HG03108 (cell line): ENCODE measurements around the gene TRPM8.

ENCODE experiments used
- ATAC-seq: cut with Tn5 transposase; IDR thresholded peaks from one replicate; pipeline ENCODE4 v1.9.1; 2021; ENCODE audit warnings: moderate library complexity; ENCODE audit not compliant: unreplicated experiment

TRPM8 gene

GRCh38 chr2:234038076-234038802 is 121.1 kb downstream of the TRPM8 start:
- no peak for ATAC-seq

GRCh38 chr2:234044157-234044556 is 127.0 kb downstream of the TRPM8 start:
- no peak for ATAC-seq

GRCh38 chr2:234046521-234046920 is 129.3 kb downstream of the TRPM8 start:
- no peak for ATAC-seq

GRCh38 chr2:234047361-234047760 is 130.2 kb downstream of the TRPM8 start:
- ATAC-seq = no peak

GRCh38 chr2:234048049-234048448 is 130.9 kb downstream of the TRPM8 start:
- ATAC-seq = no peak

- no peak for ATAC-seq
Observed at GRCh38 chr2:234050455-234051135, 133.4 kb downstream of the TRPM8 start, which contains the start of gene SPP2. TSS of gene SPP2 (plus strand) at chr2:234050702. CDS start at chr2:234050787, 85 bp downstream.

- no peak for ATAC-seq
Observed at GRCh38 chr2:234051374-234052070, 134.3 kb downstream of the TRPM8 start.

- ATAC-seq = no peak
Observed at GRCh38 chr2:234058881-234059280, 141.7 kb downstream of the TRPM8 start.

- no peak for ATAC-seq
Observed at GRCh38 chr2:234060236-234060635, 143.1 kb downstream of the TRPM8 start.

GRCh38 chr2:234061624-234062257 is 144.6 kb downstream of the TRPM8 start:
- no peak for ATAC-seq

GRCh38 chr2:234066587-234066986 is 149.4 kb downstream of the TRPM8 start:
- ATAC-seq = no peak
